ENCODE measurements around the gene L1CAM.

The L1CAM gene

GRCh38 chrX:153864561-153865320, 21.2 kb downstream of the L1CAM start:
- DNase-seq (ENCODE audit: low read depth in 2 of 2), result no peak

DNA sequence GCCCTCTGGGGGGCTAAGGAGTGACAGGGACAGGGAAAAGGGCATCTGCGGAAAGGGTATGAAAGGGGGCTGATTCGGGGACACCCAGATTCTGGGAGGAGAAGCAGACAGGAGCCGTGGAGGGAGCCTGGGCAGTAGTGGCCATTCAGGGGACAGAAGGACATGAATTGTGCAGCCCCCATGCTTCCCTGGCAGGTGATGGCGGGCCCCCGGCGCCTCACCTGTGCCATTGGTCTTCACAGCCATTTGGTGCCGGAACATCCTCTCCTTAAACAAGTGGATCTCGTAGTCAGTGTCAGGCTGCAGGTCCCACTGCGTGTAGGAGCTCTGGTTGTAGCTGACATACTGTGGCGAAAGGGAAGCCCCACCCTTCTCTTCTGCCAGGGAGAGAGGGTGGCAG, 21.9 kb downstream of the L1CAM start:
- DNase-seq (ENCODE audit: low read depth in 2 of 2), result no peak

DNA sequence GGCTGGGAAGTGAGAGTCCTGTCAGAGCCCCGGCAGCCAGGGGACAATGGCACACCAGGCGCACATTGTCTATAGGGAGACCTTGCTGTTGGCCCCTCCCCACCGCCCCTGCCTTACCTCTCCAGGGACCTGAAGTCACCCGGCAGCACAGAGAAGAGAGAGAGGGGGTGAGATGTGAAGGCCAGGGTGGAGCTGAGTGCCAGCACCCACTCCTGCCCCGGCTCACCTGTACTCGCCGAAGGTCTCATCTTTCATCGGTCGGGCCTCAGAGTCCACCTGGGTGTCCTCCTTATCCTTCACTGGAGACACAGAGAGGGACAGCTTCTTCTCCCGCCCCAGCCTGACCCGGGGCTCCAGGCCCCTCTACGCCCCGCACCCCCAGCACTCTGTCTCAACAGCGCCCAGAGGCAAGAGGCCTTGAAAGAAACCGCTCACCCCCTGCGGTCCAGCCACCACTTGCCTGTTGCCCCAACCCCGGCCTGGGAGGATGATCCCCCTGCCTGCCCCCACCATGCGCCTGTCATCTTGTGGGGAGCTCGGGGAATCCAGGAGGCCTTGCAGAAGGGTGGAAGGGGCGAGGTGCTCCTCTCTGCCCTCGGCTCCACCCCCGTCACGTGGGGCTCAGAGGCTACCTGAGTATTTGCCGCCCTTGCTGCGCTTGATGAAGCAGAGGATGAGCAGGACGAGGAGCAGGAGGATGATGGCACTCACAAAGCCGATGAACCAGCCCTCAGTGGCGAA, 22.6 kb downstream of the L1CAM start:
- DNase-seq (ENCODE audit: low read depth in 2 of 2), result no peak

- DNase-seq (ENCODE audit: low read depth in 2 of 2), result no peak
Observed at GRCh38 chrX:153862369-153863250, 23.4 kb downstream of the L1CAM start.

DNA sequence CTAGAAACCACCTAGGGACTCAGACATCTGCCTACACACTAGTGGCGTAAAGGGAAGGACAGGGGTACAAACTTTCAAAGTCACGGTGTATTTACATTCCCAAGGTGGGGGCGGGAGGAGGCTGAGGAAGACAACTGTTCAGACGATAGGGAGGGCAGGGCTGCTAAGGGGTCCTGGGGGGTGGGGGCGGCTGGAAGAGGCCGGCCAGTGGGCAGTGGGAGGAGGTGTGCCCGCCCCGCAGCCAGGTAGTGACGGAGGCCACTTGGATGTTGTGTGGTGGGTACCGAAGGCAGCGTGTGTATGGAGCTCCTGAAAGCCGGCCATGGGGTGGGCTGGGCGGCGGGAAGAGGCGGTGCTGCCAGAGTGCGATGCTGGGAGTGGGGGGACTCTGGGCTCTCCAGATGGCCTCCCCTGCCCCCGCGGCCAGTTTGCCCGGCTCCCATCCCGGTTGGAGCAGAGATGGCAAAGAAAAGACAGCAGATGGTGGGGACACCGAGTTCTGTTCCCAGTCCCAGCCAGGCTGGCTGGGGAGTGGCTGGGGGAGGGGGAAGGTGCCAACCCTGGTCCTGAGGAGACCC, 24.2 kb downstream of the L1CAM start:
- DNase-seq (ENCODE audit: low read depth in 2 of 2), result no peak

- no peak for DNase-seq (ENCODE audit: low read depth in 2 of 2)
Observed at GRCh38 chrX:153861151-153861550, 24.8 kb downstream of the L1CAM start.

- no peak for DNase-seq (ENCODE audit: low read depth in 2 of 2)
Observed at GRCh38 chrX:153857348-153857903, 28.5 kb downstream of the L1CAM start.

- DNase-seq (ENCODE audit: low read depth in 2 of 2), result no peak
Observed at GRCh38 chrX:153854702-153855101, 31.3 kb downstream of the L1CAM start.

GRCh38 chrX:153853902-153854267, 32.1 kb downstream of the L1CAM start:
- DNase-seq (ENCODE audit: low read depth in 2 of 2), result no peak

- no peak for DNase-seq (ENCODE audit: low read depth in 2 of 2)
Observed at GRCh38 chrX:153853180-153853901, 32.6 kb downstream of the L1CAM start.

- no peak for DNase-seq (ENCODE audit: low read depth in 2 of 2)
Observed at GRCh38 chrX:153851981-153852380, 34.0 kb downstream of the L1CAM start.

DNA sequence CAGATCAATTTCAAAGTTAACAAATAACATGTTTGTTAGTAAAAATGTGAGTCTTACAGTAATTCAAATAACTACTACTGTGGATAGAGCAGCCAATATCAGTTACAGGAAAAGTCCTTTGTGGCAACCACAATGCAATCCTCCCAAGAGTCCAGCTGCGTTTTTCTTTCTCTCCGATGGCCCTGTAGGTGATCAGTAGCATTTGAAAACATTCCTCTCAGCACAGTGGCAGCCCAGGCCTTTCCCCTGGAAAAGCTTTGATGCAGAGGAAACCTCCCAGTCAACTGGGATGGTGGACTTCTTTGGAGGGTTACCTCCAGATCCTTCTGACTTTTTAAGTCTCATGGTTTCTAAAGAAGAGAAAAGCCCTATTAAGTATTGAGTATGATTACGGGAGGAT, 37.6 kb downstream of the L1CAM start:
- DNase-seq (ENCODE audit: low read depth in 2 of 2), result no peak

DNA sequence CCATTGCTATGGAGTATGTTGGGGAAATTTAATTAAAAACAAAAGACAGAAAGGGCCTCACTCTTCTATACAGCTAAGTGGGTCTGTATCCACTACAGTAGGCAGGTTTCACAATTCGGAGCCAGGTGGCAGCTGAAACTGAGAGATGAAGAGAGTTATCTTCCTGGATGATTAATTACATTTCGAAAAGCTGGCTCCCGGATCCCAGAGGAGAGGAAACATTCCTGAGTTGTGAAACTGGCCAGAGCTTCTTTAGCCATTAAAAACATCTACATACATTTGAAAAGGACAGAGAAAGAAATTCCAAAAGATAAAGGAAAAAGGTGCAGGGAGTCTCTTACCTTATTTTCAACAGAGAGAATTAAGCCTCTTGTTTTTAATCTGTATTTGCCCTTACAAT, 40.1 kb downstream of the L1CAM start:
- DNase-seq (ENCODE audit: low read depth in 2 of 2), result no peak

- DNase-seq (ENCODE audit: low read depth in 2 of 2), result no peak
Observed at GRCh38 chrX:153845195-153845594, 40.8 kb downstream of the L1CAM start.

DNA sequence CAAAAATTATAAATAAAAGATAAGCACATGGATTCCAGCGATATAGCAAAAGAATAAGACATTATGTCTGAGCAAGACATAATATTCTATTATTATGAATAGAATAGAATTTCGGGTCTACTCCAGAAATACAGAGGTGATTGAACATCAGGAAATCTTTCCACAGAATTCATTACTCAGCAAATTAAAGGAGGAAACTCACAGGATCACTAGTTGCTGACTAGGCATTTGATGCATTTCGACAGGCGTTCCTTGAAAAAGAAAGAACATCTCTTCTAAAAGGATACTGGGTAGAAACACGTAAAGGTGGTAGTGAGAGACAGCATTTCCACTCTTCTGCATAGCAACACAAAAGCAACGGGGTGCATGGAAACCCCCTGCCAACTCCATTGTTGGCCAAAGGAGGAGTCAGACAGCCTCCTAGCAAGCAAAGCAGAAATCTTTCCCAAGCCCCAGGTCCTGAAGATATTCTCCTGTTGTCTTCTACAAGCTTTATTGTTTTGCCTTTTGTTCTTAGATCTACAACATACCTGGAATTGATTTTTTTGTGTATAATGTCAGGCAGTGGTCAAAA, 41.4 kb downstream of the L1CAM start:
- DNase-seq (ENCODE audit: low read depth in 2 of 2), result no peak

DNA sequence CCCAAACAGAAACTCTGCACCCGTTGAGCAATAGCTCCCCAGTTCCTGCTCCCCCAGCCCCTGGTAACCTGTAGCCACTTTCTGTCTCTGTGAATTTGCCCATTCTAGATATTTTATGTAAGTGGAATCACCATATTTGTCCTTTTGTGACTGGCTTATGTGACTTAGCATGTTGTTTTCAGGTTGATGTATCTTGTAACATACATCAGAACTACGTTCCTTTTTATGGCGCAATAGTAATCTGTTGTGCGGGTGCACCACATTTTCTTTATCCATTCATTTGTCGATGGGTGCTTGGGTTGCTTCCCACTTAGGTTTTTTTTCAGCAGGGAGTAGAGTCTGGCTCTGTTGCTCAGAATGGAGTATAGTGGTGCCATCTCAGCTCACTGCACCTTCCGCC, 49.1 kb downstream of the L1CAM start:
- no peak for DNase-seq (ENCODE audit: low read depth in 2 of 2)

DNA sequence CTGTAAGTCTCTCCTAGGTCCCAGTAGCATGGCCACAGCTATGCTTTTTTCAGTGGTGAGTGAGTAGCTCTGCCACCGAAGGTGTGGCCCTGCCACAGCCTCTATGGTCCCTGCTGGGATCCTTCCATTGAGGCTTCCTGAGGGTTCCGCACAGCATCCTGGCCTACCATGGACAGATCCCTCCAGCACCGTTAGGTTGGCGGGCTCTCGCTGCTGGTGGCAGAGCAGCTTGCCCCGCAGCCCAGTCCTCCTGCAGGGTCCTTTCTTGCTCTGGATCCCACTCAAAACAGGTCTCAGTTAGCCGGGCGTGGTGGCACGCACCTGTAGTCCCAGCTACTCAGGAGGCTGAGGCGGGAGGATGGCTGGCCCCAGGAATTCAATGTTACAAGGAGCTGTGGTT, 53.2 kb downstream of the L1CAM start:
- no peak for DNase-seq (ENCODE audit: low read depth in 2 of 2)

DNA sequence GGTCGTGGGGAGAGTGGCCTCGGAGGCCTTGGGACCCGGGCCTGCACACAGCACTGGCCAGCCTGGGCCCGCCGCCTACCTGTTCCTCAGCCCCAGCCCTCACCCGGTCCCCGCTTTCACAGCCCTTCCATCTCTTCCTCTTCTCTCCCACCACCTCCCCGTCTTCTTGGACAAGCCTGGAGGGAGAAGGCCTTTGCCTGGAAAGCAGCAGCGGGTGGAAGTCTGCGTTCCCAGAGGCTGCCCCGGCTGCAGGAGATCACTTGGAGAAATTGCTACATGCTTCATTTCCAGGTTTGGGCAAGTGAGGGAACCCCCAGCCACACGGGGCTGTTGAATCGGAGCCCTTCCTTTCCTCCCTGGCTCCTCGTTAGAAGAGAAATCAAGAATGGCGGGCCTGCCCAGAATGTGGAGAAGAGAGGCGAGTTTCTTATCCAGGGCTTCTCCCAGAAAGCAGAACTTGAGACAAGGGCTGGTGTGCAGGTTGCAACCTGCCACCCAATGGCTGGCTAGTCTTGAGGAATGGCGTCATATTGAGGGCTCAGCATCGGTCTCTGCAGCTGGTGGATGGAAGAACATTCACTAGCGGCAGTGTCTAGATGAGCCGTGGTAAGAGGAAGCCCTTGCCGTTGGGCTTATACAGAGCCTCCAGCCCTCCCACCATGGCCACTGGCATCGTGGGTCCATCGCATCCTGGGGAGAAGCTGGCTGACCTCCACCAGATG, 54.4 kb downstream of the L1CAM start:
- no peak for DNase-seq (ENCODE audit: low read depth in 2 of 2)

GRCh38 chrX:153830640-153831428, 55.1 kb downstream of the L1CAM start:
- DNase-seq (ENCODE audit: low read depth in 2 of 2), result no peak
